Activated CD4-positive, alpha-beta T cell treated with anti-CD3 and anti-CD28 coated beads for 48 hours (primary cell): ENCODE measurements around the gene ARHGAP24.

ENCODE experiments used
- DNase-seq: peaks from one replicate; pipeline ENCODE4 v3.0.0-alpha.2; 2020

Gene ARHGAP24

DNA sequence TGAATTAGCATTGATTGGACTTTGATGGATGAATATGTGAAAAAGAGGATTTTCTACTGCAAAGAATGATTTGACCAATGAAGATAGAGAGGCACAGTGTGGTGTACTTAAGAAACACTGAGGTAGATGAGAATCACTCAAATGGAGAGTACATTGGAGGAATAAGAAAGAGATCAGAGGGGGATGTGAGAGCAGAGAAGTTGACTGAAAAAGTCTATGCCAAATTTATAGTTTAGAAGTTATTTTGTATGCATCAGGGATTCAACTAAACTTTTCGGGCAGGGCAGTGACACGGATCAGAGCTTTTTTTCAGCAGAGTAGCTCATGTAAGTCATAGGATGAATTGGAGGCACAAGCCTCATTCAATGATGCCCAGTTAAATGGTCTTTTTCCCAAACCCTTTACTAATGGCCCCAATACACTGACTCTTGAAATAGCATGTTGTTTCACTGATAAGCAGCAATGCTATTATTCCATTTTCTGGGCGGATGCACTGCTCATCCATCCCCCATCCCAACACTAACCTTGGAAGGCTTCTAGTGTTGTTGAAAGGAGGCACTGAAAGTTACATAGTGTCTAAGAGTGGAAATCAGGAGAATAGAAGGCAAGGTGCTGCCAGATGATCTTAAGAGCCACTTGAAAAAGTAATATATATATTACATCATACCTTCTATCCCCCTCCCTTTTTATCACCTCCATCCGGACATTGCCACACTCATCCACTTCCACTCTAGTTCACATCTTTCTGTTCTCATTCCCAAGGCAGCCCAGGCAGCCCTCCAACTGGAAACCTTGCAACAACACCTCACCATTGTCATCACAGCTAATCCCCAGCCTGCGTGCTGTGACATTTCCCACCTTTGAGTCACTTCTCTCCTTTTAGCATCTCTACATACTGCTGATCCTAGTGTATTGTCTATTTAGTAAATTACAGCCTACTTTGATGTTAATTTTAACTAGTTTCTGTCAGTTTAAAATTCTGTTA lies 46.1 kb downstream of the ARHGAP24 start:
- no peak for DNase-seq

DNA sequence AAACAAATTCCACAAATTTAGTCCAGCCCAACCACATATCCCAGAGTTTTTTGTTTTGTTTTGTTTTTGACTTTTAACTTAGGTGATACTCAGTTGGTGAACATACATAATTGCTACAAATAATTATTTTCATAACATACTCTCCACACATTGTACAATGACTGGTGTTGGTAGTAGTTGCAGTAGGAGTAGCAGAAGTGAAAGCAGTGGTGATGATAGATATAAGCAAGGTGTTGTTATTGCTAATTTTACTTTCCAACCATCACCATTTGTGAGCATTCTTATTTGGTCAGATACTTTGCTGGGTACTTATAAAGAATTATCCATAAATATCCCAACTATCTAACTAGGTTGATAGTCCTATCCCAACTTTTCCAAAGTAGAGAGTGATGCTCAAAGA lies 47.3 kb downstream of the ARHGAP24 start:
- DNase-seq: no peak

DNA sequence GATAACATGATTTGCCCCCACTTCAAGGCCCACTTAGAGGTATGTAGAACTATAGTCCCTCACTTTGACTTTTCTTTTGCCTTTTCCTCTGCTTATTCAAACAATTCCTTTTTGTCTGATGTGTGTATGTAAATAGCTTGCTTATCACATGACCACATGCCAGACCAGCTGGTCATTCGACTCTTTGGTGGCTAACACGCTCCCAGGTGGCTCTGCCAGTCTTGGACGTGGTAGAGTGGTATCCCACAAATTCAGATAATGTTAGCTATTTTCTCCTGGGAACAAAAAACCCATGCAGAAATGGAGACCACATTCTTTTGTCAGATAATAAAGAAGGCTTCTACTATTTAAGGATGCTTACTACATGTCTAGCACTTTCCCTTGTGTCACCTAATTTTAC lies 47.9 kb downstream of the ARHGAP24 start:
- no peak for DNase-seq

DNA sequence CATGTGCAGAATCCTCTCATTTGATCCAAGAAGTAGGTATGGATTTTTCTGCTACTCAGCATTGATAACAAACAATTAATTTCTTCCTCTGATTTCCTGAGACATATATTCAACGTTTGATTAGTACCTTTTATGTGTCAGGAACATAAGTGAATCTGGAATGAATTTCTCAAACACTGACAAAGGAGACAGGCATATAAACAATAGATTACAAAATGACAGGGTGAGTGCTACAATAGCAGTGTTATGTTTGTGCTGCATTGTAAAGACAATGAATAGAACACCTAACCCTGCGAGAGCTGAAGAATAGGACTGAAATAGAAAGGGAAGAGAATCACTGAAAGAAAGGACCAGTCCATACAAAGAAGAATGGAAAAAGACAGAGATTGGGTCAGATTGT lies 52.9 kb downstream of the ARHGAP24 start:
- no peak for DNase-seq

DNA sequence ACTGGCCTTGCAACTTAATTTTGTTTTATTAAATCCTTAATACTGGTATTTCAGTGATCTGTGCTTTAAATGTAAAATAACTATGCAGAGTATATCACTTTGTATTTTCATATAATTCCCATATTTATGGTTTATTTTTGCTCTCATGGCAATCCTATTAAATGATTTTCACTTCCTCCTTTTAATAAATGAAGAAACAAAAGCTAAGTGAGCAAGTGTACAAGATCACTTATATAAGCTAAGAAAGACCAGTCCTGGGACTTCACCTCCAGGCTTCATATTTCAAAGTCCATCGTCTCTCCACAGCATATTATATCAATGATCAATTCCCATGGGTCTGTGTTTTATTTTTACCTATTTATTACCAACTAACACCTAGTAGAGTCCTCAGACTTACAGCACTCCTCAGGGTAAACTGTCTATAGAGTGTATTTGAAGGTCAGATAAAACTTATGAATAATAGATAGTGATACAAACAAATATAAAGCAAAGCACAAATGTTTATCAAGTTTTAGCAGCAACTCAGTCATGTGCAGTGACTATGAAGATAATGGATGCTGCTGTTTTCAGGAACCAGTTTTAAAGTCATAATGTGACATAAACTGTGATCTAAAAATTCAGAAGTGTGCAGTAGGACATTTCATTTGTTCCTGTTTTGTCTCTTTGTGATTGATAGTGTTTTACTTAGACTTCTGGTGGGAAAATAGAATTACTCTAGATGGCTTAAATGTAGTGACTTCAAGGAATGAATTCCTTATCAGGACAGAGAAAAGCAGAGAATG lies 56.8 kb downstream of the ARHGAP24 start:
- DNase-seq: no peak

DNA sequence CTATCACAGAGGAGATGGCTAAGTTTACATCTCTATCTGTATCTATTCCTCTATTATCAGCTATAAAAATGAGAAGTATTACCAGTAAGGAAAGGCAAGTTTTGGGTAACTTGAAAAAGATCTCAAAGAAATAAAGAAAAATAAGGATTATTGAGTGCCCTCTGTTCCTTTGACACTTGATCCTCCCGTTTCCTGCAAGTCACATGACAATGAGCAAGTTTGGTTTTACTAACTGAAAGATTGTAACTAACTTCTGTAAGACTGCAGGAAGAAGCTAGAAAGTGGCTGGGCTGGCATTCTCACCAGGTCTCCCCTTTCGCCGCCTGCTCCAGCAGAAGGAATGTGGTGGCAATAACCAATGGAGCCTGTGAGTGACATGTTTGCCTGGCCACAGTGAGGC lies 59.2 kb downstream of the ARHGAP24 start:
- DNase-seq: no peak

DNA sequence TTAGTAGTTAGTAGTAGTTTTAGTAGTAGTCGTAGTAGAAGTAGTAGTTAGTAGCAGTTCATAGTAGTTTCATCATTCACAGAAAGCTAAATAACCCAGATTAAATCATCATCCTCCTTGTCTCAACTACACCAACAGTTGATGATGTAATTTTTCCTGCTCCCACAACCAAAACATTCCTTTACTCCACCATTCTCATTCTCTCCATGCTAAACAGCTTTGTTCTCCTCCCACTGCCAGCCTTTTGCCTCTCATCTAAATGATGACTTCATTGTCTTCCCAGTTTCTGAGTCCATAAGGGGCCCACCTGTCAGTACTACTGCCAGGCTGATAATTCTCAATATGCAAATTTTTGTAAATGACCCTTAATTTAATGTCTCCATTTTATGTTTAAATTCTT lies 68.9 kb downstream of the ARHGAP24 start:
- DNase-seq: no peak

DNA sequence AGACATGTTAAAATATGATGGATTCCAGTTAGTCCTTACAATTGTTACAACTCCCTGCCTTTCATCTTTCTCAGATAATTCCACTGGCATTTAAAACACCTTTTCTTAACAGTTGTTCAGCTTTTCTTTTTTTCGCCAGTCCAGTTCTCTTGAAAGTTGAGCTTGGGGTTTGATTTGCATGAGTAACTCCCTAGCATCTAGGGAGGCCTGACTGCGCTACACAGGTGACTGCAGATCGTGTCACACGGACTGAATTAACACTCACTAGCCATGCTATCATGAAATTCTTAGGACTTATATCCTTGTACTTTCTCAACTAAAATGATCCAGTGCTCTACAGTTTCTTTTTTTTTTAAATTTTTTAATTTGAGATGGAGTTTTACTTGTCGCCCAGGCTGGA lies 69.8 kb downstream of the ARHGAP24 start:
- no peak for DNase-seq

DNA sequence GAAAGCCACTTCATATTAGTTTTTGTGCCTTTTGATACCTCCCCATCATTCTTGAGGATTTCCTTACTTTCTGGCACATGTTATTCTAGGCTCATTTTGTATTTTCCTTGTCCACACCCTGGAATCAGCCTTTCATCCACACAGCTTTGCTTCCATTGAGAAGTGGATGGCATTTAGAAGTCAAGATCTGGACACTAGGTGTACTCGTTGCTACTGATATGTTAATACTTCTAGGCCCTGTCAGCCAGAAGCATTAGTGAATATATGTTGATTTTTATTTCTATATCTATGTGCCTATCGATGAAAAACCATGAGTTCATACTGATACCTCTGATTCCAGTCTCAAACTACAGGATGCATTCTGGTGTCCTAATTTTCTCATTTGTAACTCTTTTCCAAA lies 73.2 kb downstream of the ARHGAP24 start:
- DNase-seq: no peak

DNA sequence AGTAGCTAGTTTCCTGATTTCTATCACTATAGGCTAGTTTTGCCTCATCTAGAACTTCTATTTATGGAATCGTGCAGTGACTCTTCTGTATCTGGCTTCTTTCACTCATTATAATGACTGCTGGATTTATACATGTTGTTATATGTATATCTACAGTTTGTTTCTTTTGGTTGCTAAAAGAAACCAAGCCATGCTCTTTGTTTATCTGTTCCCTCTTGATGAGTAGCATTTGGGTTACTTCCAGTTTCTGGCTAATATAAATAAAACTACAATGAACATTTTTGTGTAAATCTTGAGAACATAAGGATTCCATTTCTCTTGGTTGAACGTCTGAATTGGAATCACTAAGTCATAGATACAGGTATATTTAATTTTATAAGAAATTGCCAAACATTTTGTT lies 73.9 kb downstream of the ARHGAP24 start:
- DNase-seq: no peak

DNA sequence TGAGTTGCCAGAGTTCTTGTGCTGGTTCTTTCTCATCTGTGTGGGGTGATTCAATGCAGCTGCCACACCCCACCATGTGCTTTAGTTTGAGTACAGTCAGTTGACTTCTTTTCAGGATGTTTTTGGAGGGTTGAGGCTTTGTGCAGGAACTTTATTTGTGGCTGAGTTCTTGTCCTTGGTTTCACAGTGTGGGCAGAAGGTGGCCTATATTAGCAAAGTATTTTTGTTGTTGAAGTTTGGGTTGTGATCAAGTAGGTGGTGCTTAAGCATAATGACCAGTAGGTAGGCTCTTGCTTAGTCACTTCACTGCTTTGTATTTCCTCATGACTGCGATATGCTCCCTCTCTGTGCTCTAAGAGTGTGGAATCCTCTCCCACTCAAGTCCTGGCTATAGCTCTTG lies 80.3 kb downstream of the ARHGAP24 start:
- no peak for DNase-seq

DNA sequence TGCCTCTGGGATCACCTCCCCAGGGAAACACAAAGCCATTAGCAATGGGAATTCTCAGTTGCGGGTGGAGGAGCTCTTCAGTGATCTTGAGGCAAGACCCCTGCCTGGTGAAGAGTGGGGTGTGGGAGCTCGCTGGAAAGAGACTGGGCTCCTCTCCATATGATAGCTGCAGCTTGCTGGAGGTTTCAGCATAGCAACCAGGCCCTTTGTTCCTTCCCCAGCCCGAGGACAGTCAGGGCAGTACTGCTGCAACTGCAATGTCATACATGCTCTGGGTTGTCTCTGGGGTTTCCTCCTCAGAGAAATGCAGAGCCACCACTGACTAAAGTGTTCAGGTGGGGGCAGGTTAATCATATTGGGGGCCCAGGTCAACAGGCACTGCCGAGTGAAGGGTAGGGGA lies 81.3 kb downstream of the ARHGAP24 start:
- DNase-seq: no peak

DNA sequence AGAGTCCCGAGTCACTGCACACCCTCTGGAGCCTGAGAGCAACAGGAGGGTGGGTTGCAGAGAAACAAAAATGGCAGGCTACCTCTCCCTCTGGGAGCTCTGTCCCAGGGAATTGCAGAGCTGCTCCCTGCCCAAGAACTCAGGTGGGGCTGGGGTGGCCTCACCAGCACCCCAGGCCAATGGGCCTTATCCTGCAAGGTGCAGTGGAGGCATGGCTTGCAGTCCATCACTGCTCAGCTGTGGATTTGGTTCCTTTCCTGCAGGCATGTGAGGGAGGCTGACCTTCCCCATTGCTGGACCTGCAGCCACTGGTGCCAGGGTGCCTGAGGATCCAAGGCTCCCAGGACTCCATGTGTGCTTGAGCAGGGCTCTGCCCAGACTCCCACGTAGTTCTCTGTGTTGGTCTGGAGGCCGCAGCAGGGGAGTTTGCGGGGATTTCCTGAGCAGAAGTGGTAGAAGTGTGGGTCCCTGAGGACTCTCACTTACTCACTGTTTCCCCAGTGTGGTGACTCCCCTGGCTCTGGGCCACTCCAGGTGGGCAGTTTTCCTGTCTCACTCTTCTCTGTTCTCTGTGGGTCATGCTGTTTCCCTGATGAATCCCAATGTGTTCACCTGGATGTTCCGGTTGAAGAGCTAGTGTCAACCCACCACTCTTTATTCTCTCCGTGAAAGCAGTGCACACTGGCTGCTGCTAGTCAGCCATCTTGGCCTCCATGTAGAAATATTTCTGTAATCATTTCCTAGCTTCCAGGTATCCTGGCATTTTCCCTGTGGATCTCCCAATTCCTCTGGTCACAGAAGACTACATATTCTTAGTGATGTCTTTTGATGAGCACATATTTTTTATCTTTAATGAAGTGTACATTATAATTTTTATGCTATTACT lies 82.3 kb downstream of the ARHGAP24 start:
- DNase-seq: no peak

DNA sequence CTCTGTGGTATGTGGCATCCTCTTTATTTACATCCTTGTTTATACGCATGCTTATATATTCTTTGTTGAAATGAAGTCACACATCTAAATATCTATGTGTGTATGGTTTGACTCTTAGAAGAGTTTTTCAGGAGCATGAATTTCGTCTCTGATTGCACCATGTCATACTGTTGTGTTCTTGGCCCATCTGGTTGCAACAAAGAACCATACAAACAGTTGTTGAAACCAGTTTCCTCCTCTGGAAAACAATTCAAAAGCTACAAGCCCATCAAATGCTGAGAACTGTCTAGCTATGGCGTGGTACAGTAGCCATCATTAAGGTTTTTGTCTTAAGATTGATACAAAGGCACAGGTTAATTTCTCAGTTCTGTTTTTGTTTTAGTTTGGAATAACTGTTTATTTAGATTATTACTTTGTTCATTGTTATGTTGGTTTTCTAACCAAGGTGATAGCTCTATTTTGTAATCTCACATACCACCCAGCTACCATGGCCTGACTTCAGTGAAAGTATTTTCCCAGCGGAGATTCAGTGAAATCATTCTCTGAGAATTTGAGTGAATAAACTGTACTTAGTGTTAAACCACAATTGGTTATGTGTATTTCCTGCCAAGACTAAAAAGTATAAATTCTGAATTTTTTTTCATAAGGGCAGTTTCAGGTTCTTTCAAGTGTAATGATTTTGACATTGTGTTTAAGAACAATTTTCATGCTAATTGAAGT lies 91.0 kb downstream of the ARHGAP24 start:
- DNase-seq: no peak

DNA sequence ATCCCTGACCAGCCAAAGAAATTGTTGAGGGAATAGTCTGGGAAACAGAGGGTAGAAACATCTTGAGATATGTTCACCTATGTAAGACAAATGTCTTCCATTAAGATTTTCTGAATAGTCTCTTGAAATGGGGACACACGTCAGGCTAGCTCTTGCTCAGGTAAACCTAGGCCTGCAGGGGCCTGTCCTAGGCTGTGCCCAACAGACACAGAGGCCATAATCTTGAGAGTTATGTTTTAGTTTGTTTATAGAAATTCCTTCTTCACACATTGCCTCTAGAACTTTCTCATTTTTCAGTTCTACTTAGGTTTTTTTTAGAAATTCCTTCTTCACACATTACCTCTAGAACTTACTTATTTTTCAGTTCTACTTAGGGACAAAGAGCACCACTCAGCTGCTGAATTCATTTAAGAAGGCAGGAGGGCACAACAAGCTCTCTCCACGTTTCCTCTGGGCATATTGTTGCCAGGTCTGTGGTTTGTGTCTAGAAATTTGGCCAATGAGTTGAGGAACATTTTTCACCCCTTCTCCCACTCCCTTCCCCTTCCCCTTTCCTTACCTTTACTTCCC lies 94.9 kb downstream of the ARHGAP24 start:
- no peak for DNase-seq

DNA sequence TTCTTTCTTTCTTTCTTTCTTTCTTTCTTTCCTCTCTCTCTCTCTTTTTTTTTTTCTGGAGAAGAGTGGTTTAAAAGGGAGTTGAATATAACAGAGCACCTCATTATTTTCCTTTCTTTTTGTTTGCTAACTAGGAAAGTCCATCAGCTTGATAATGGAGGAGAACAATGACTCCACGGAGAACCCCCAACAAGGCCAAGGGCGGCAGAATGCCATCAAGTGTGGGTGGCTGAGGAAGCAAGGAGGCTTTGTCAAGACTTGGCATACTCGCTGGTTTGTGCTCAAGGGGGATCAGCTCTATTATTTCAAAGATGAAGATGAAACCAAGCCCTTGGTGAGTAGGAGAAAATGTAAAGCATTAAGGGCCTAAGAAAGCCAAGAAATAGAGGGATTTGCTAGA lies 95.4 kb downstream of the ARHGAP24 start:
- DNase-seq: no peak

DNA sequence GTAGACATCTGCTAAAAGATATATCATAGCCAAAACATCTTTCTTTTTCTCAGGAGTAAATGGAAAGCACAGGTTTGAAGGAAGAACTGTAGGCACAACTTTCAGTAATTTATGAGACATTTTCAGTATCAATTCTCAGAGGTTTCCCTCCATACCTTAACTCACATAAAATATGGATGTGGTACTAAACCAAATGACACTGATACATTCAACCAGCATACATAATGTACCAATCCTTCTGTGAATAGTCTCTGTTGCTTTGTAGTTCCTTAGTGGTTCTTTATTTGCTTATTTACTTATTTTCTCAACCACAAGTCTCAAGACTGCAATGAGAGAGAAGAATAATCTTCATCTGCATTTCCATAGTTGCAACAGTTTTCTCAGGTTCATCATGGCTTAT lies 96.1 kb downstream of the ARHGAP24 start:
- DNase-seq: no peak

DNA sequence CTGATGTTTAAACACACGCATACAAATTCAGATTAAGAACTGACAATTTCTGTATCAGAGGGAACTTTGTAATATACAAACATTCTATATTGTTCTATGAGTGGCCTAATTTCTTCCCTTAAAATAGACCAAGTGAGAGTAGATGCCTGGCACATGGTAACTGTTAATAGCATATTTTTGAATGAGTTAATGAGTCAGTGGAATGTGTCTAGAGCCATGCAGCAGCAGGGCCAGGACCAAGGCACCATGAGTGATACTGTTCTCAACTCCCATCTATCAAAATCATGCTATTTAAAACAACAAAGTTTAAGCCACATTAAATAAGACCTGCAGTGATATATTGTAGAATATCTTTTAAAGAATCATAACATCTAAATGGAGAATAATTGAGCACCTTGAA lies 98.3 kb downstream of the ARHGAP24 start:
- no peak for DNase-seq

DNA sequence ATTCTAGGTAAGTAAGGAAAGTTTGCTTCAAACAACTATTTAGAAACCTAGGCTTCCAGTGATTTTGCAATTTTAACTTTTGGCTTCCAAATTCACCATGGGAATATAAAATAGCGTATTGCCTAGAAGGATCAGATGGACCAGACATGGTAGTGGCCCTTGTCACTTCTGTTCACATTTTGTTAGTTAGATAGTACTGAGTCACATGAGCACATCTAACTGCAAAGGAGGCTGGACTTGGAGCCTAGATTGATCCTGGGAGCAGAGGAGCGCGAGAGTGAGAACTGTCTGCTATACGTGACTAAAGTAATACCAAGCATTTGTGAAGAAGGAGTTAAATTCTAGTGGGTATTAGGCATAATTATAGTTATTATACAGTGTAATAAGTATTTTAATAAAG lies 102.4 kb downstream of the ARHGAP24 start:
- no peak for DNase-seq

DNA sequence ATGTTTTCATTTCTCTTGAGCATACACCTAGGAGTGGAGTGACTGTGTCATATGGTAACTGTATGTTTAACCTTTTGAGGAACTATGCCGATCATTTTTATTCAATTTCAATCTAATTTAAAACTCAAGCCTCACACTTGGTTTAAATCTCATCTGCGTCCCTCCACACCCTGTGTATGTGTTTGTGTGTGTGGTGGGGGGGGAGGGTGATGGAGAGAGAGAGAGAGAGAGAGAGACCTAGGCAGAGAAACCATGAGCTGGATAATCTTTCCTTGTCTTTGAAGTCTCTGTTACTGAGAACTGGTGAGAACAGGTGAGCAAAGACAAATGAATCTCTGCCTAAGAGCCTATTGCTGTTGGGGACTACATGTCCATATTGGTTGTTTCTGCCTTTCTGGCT lies 105.0 kb downstream of the ARHGAP24 start:
- no peak for DNase-seq

DNA sequence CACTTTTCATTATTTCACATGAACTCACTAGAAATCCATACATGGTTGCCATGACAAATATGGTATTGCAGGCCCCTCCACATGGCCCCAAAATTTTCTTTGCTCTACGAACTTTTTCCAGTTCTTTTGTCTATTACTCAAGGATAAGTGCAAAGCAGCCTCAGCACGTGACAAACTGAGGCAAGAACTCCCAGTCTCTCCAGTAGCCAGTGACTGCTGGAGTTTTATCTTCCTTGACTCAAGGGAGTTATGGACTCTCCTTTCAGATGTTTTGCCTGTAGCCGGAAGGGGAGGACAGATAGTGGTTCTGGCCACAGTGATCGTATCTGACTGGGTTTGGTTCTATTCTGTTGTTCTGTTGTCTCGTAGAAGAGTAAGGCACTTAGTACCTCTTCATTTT lies 105.5 kb downstream of the ARHGAP24 start:
- no peak for DNase-seq

DNA sequence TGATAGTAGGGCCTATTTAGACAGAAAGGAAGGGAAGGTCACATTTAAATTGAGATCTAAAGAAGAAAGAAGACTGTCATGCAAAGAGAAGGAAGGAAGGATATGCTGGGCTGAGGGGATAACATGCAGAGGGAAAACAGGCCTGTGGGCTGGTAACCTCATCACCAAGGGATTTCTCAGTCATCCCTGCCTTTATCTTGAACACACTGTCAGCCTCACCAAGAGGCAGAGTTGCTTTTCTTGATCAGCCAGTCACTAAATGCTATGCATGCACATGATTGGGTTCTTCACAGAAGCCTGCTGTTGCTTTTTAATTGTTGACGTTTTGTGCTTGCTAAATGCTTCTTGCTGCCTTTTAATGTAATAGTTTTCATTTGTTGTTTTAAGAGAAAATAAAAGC lies 113.0 kb downstream of the ARHGAP24 start:
- no peak for DNase-seq
